ENCODE measurements around the gene KLK11. TPM values are rescaled to one million over a fixed set of nuclear protein-coding genes. Genes with fewer than 3 reads are reported as not detected.

Gene KLK11
- total and polyA plus RNA-seq, 2 donors: 0.15 TPM; not detected in 1

DNA sequence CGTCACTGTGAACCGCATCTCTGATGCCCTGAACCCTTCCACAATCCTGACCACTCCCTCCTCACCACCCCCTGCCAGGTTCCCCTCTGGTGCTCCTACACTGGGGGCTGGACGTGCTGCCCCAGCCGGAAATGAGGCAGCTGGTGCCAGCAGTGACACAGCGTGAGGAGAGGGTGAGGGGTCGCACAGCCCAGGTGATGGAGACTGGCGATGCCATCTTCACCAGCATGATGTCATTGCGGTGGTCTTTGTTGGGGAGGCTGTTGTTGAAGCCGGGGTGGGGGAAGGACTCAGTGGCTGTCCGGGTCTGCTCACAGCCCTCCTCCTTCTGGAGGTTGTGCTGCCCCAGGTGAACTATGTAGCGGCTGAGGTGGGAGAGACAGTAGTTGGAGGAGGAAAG is 2.5 kb downstream of the KLK11 start:
- Histone ChIP-seq H3K27ac (ENCODE audit: low read depth) (no peak overlapping the region), H3K36me3 (ENCODE audit: insufficient read depth) (no peaks in the 10 kb centered on the region), H3K4me3 (ENCODE audit: low read depth, low read length) (no peak overlapping the region), H3K4me1 (ENCODE audit: insufficient read depth) (no peaks in the 10 kb centered on the region)
- WGBS: 67% methylated on average over 11 of the region's 11 CpGs
- no peak for DNase-seq (ENCODE audit: extremely low spot score)

DNA sequence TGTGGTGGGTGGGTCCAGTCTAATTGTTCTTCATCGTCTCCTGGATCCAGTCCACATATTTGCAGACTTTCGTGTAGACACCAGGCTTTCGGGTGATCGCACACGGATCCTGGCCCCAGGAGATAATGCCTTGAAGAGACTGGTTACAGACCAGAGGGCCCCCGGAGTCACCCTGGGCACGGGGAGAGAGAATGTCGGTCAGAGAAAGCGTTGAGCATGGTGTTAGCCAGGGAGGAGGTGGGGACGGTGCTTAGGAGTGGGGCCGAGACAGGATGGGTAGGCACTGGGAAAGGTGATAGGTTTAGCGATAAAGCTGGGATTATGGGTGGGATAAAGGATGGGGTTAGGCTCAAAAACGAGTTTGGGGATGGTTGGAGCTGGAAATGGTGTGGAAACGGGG is 3.9 kb downstream of the KLK11 start:
- DNase-seq (ENCODE audit: extremely low spot score): no peak
- 58% methylated on average over 14 of the region's 14 CpGs for WGBS
- no peaks in the 10 kb centered on the region for H3K36me3 ChIP-seq (ENCODE audit: insufficient read depth)
- H3K4me3 ChIP-seq (ENCODE audit: low read depth, low read length): no peak overlapping the region
- no peaks in the 10 kb centered on the region for H3K4me1 ChIP-seq (ENCODE audit: insufficient read depth)
- H3K27ac ChIP-seq (ENCODE audit: low read depth): no peak overlapping the region

DNA sequence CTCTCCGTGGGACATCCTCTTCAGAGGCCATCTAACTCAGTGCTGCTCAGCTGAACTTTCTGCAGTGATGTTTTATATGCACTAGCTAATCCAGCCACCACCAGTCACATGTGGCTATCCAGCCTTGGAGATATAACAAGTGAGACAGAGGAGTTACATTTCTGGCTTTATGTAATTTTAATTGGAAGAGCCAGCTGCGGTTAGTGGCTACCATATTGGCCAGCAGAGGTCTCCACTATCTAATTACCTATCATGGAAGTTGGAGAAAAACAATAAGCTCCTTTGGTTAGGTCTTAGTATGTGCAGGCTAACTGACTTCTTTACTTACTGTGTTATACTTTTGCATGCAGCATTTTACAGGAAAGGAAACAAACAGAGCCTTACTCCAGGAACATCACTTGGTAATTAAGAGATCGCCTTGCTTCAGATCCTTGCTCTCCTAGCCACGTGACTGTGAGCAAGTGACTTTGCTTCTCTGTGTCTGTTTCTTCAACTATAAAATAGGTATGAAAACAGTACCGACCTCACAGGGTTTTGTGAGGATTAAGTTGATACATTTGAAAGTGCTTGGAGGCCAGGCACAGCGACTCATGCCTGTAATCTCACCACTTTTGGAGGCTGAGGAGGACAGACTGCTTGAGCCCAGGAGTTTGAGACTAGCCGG is 5.3 kb downstream of the KLK11 start:
- DNase-seq (ENCODE audit: extremely low spot score): no peak
- Histone ChIP-seq H3K36me3 (ENCODE audit: insufficient read depth) (no peaks in the 10 kb centered on the region), H3K27ac (ENCODE audit: low read depth) (no peak overlapping the region), H3K4me3 (ENCODE audit: low read depth, low read length) (no peak overlapping the region), H3K4me1 (ENCODE audit: insufficient read depth) (no peaks in the 10 kb centered on the region)
- 27% methylated on average over 7 of the region's 7 CpGs for WGBS

DNA sequence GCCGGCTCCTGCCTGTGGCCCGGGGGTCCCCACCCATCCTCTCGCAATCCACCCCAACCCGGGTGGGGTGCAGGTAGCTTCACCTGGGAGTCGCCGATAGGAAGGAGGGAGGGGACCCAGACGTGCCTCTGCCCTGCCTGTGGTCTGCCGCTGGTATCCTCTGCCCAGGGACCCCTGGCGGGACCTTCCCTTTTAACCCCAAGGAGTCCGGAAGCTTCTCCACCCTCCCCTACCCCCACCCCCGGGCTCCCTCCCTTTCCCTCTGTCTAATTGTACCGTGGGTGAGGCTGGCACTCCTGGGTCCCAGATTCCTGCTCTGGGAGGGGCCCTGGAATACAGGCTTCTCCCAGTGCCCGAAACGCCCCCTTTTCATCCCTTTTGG is 6.9 kb downstream of the KLK11 start, which contains the start of gene KLK10:
TSS of gene KLK10 (minus strand) at position 166 of the 382 bp plus-strand sequence. CDS start 579 bp downstream, outside the sequence.
- no peaks in the 10 kb centered on the region for H3K36me3 ChIP-seq (ENCODE audit: insufficient read depth)
- no peak for DNase-seq (ENCODE audit: extremely low spot score)
- no peak within 1 kb of the TSS for H3K4me3 ChIP-seq (ENCODE audit: low read depth, low read length)
- H3K27ac ChIP-seq (ENCODE audit: low read depth): no peak within 1 kb of the TSS
- WGBS: 6% methylated on average over 14 of the region's 14 CpGs
- no peaks in the 10 kb centered on the region for H3K4me1 ChIP-seq (ENCODE audit: insufficient read depth)

DNA sequence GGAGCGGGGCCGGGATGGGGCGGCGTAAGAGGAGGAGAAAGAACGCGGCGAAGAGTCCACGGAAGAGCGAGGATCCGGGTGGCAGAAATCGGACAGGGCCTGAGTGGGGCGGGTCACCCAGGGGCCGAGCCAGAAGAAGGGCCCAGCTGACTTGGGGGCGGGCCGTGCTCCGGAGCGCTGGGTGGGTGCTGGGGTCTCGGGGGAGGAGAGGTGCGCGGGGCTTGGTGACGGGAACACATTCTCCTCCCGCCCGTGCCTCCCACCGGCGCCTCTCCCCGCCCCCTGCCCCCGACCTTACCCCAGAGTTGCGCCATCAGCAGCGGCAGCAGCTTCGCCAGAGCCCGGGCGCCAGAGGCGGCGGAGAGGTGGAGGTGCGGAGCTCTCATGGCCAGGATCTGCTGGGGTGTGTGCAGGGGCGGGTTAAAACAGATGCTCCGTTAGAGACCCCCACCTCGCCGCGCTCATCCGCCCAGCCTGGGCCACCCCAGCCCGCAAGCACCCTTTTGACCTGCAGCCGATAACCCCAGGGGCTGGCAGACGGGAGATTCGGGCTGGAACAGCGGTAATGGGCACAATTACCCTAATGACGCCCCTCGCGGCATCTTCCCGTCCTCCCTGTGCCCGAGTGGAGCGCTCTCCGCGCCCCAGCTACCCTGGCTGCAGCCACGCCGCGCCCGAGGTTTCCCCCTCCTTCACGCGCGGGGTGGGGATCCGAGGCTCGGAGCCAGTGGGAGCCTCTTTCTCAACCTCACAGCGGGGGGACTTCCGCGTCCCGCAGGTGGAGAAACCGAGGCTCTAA is 7.5 kb downstream of the KLK11 start:
- no peak for DNase-seq (ENCODE audit: extremely low spot score)
- no peak overlapping the region for H3K27ac ChIP-seq (ENCODE audit: low read depth)
- under 1% methylated on average over 68 of the region's 68 CpGs for WGBS
- H3K4me1 ChIP-seq (ENCODE audit: insufficient read depth): no peaks in the 10 kb centered on the region
- no peaks in the 10 kb centered on the region for H3K36me3 ChIP-seq (ENCODE audit: insufficient read depth)
- H3K4me3 ChIP-seq (ENCODE audit: low read depth, low read length): no peak overlapping the region

DNA sequence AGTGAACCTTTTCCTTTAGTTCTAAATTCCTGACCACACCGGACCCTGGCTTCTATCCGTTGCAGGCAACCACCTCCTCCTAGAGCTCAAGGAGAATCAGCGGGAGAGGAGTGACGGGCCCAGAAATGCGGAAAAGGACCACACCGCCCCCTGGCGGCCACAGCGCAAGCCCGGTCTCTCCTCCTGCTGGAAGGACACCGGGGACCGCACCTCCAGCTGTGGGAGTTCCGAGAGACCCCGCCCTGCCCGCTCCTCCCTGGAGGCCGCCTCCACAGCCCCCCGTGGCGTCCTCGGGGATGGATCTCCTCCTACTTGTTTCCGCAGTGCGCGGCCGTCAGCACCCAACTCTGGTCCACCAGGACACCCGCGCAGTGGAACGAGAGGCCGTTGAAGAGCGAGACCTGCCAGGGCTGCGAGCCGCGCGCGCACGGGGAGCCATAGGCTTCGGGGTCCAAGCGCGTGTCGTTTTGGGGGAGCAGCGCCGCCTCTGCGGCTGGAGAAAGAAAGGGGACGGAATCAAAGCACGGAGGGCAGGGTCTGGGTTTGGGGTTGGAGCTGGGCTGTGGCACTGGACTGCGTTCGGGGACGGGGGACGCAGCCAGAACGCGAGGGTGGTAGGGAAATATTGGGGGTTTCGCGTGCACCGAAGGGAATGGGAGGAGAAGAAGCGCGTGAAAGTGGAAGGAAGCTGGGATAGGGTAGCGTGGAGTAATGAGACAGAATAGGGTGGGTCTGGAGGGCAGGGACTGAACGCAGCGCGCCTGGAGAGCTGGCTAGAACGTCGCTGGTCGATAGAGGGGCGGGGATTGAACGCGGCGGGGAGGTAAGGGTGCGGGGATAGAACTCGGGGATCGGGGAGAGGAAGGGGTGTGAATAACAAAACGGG is 9.4 kb downstream of the KLK11 start:
- WGBS: under 1% methylated on average over 68 of the region's 68 CpGs
- Histone ChIP-seq H3K36me3 (ENCODE audit: insufficient read depth) (no peaks in the 10 kb centered on the region), H3K27ac (ENCODE audit: low read depth) (no peak overlapping the region), H3K4me1 (ENCODE audit: insufficient read depth) (no peaks in the 10 kb centered on the region), H3K4me3 (ENCODE audit: low read depth, low read length) (no peak overlapping the region)
- no peak for DNase-seq (ENCODE audit: extremely low spot score)

DNA sequence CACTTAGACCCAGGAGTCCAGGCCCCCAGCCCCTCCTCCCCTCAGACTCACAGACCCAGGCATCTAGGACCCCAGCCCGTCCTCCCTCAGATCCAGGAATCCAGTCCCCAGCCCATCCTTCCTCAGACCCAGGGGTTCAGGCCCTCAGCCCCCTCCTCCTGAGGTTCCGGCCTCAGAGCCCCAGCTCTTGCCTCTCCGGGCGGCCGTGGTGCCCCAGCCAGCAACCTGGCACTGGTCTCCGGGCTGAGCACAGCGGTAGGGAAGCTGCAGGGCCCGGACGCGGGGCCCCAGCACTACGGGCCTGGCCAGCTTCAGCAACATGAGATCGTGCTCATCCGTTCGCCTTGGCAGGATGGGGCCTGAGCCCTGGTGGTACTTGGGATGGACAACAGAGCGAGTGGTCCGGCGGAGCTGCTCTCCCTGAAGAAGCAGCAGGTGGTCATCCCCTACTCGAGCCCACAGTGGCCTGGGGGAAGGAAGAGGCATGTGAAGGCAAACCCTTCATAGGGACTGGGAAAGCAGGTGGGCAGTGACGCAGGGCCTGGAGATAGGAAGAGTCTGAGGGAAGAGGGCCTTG is 10.6 kb downstream of the KLK11 start:
- Histone ChIP-seq H3K27ac (ENCODE audit: low read depth) (no peak overlapping the region), H3K36me3 (ENCODE audit: insufficient read depth) (no peaks in the 10 kb centered on the region), H3K4me3 (ENCODE audit: low read depth, low read length) (no peak overlapping the region), H3K4me1 (ENCODE audit: insufficient read depth) (no peaks in the 10 kb centered on the region)
- 88% methylated on average over 19 of the region's 19 CpGs for WGBS
- no peak for DNase-seq (ENCODE audit: extremely low spot score)

DNA sequence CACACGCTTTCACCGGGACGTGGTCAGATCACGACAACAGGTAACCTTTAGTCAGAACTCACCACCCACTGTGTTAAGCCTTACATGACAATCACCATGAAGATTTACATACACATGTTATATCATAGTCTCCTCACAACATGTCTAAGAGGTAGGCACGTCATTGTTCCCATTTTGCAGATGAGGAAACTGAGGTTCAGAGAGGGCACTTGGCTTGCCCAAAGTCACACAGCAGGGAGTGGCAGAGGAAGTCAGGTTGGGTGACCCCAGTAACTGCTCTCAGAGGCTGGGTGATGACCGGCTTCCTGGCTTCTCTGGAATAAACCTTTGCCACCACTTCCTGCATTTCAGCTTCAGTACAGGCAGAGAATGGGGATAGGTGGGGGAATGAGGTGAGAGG is 12.2 kb downstream of the KLK11 start:
- Histone ChIP-seq H3K4me3 (ENCODE audit: low read depth, low read length) (no peak overlapping the region), H3K36me3 (ENCODE audit: insufficient read depth) (no peaks in the 10 kb centered on the region), H3K4me1 (ENCODE audit: insufficient read depth) (no peaks in the 10 kb centered on the region), H3K27ac (ENCODE audit: low read depth) (no peak overlapping the region)
- no peak for DNase-seq (ENCODE audit: extremely low spot score)
- WGBS: 84% methylated on average over 6 of the region's 6 CpGs

DNA sequence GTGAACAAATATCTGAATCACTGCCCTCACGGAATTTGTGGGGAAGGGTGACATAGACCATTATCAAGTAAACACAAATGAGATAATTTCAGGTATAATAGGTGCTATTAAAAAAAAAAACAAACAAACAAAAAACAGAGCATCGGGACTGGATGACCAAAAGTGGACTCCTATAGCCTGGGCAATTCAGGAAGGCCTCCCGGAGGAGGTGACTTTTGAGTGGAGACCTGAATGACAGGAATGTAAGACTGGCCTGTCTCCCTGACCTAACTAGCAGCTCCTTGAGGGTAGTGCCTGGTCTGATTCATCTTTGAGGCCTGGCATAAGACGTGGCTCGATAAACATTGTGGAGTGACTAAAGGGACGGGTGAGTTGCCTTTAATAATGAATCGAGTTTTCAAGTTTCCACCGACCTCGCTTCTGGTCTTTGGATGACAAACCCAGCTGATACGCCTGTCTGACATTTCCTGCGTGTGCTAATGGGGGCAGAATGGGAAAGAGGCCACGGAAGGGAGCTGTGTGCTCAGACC is 13.7 kb downstream of the KLK11 start:
- Histone ChIP-seq H3K4me3 (ENCODE audit: low read depth, low read length) (no peak overlapping the region), H3K27ac (ENCODE audit: low read depth) (no peak overlapping the region), H3K36me3 (ENCODE audit: insufficient read depth) (no peaks in the 10 kb centered on the region), H3K4me1 (ENCODE audit: insufficient read depth) (no peaks in the 10 kb centered on the region)
- no peak for DNase-seq (ENCODE audit: extremely low spot score)
- 72% methylated on average over 12 of the region's 12 CpGs for WGBS

DNA sequence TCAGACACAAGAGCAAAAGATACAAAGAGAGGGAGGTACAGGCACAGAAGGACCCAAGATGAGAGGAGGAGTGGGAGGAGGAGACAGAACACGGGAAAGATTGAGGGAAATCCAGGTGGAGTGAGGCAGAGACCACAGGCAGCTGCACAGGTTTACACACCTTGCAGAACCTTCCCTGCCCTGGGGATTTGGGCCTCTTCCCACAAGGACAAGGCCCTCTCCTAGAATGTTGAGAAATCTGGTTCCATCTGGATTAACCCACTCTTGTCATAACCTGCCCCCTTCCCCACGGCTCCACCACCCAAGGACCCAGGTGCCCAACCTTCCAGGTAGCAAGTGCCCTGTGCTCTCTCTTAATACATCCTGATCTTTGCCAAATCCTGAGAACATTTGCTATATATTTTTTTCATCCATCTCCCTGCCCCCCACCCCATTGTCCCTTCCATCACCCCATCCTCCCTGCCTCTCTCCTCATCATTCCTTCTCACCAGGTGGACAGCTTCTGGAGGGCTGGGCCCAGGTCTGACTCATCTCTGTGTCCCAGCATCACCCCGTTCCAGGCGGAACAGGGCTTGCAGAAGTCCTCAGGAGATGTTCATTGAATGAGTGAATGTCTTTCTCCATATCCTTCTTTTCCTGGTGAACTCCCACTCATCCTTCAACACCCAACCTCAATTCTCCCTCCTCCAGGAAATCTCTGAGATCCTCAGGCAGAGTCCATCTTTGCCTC is 16.2 kb downstream of the KLK11 start:
- H3K36me3 ChIP-seq (ENCODE audit: insufficient read depth): no peaks in the 10 kb centered on the region
- no peak for DNase-seq (ENCODE audit: extremely low spot score)
- no peak overlapping the region for H3K27ac ChIP-seq (ENCODE audit: low read depth)
- WGBS: 69% methylated on average over 4 of the region's 4 CpGs
- no peak overlapping the region for H3K4me3 ChIP-seq (ENCODE audit: low read depth, low read length)
- no peaks in the 10 kb centered on the region for H3K4me1 ChIP-seq (ENCODE audit: insufficient read depth)

DNA sequence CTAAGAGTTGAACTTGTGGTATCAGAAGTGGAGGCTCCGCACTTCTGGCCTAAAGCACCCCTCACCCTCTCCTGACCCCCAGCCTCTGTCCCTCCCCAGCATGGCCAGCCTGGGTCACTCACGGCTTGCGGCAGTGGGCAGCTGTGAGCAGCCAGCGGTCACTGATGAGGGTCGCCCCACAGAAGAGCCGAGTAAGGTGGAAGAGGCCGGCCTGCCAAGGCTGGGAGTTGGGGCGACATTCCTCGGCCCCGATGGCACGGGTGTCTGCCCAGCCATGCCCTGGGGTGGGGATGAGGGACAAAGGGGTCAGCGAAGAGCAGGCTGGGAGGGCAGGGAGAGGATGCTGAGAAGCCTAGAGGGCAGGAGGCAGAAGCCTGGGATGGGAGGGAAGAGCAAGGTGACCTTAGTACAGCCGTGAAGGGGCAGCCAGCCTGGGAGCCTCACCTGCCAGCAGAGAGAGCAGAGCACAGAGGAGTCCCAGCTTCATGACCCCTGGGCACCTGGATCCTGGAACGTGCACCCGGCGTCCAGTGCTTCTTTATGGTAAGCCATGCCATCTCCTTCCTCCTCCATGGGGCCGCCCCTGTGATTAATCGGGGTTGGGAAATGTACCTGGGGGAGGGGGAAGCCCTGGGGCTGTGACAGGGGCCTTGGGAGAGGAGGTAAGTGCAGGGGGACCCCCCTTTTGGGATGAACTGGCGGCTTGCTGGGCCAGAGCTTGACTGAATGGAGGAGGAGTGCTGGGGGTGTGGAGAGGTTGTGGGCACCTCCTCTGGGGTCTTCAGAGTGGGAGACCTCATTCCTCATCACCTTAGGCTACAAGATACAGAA is 17.1 kb downstream of the KLK11 start:
- no peak for DNase-seq (ENCODE audit: extremely low spot score)
- H3K4me3 ChIP-seq (ENCODE audit: low read depth, low read length): no peak overlapping the region
- no peak overlapping the region for H3K27ac ChIP-seq (ENCODE audit: low read depth)
- no peaks in the 10 kb centered on the region for H3K36me3 ChIP-seq (ENCODE audit: insufficient read depth)
- no peaks in the 10 kb centered on the region for H3K4me1 ChIP-seq (ENCODE audit: insufficient read depth)
- WGBS: 71% methylated on average over 19 of the region's 19 CpGs

DNA sequence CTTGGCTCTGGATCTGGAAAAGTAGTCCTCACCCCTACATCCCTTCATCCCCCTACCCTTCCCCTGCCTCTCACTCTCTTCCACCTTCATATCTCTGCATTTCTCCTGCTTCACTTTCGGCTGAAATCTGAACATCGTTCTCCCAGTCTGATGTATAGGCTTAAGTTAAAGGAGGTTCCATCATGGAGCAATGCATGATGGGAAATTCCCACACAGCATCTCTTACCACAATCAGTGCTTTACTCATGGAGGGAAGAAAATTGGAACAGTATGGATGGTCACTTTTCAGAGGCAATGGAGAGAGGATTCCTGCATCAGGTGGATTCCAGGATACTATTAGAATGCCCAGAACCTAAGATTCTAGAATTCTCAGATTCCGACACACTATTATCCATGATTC is 18.9 kb downstream of the KLK11 start:
- Histone ChIP-seq H3K27ac (ENCODE audit: low read depth) (no peak overlapping the region), H3K4me3 (ENCODE audit: low read depth, low read length) (no peak overlapping the region), H3K36me3 (ENCODE audit: insufficient read depth) (no peaks in the 10 kb centered on the region), H3K4me1 (ENCODE audit: insufficient read depth) (no peaks in the 10 kb centered on the region)
- 87% methylated on average over 3 of the region's 3 CpGs for WGBS
- no peak for DNase-seq (ENCODE audit: extremely low spot score)

Data from urinary bladder (tissue), 4 donors.